H1 (cell line): ENCODE measurements around the gene LCN15.

Source experiments
- BCL11A ChIP-seq, 2 experiments: IDR thresholded peaks; one replicate each; pipeline ENCODE4 v1.6.1; 2011; ENCODE audit warnings: low read depth in 2 of 2, low read length in 2 of 2, mild to moderate bottlenecking in 2 of 2
- CBX5 ChIP-seq: fragments of 300-800, 300-1000 bp; sonication (generic); IDR thresholded peaks from 2 replicates; pipeline ENCODE4 v1.7.1; 2016; ENCODE audit warnings: antibody characterized with exemption, low read length, low read depth
- CHD2 ChIP-seq: IDR thresholded peaks from 2 replicates; pipeline ENCODE4 v1.6.1; 2012; ENCODE audit warnings: low read length, improper control_type of control experiment
- CTCF ChIP-seq, 3 experiments: IDR thresholded peaks; 1 replicate in 2 of 3; 2 replicates in 1 of 3; pipeline versions ENCODE4 v1.5.1 to v1.6.1; 2011; ENCODE audit warnings: low read length in 3 of 3, mild to moderate bottlenecking in 3 of 3, inconsistent platforms in 2 of 3, low read depth in 1 of 3, moderate library complexity in 1 of 3; ENCODE audit not compliant: insufficient read depth in 1 of 3; ENCODE audit errors: control extremely low read depth in 1 of 3
- POLR2AphosphoS5 ChIP-seq: IDR thresholded peaks from 2 replicates; pipeline ENCODE4 v1.6.1; 2011; ENCODE audit warnings: low read depth, low read length
- RAD21 ChIP-seq, 2 experiments: IDR thresholded peaks in 1 of 2; conservative IDR thresholded peaks in 1 of 2; 2 replicates each; pipeline ENCODE4 v1.6.1; 2011; ENCODE audit warnings: low read depth in 2 of 2, low read length in 2 of 2, improper control_type of control experiment in 1 of 2, inconsistent platforms in 1 of 2, mild to moderate bottlenecking in 1 of 2, moderate library complexity in 1 of 2
- RFX5 ChIP-seq: IDR thresholded peaks from 2 replicates; pipeline ENCODE4 v1.6.1; 2011; ENCODE audit warnings: low read depth, low read length, improper control_type of control experiment, borderline replicate concordance
- RNF2 ChIP-seq: fragments of 200-900, 300-1000 bp; sonication (generic); IDR thresholded peaks from 2 replicates; pipeline ENCODE4 v1.7.1; 2016; ENCODE audit warnings: borderline replicate concordance, low read depth, mild to moderate bottlenecking, antibody characterized with exemption, low read length; ENCODE audit not compliant: poor library complexity, severe bottlenecking; ENCODE audit errors: missing control alignments

DNA sequence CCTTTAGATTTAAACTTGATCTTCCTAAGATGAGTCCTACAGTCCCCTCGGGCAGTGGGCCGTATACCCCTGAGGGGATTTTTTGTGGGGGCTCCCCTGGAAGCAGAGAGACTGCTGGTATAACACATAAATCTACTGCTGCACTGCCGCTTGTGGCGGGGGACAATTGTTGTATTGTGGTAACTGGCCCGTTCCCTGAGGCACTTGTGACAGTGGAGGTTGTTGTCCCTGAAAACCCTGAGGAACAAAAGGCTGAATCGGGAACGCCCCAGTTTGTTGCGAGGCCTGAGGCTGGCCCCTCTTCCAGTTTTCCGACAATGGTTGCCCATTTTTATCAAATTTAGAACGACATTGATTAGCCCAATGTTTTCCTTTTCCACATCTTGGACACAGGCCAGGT, 22.1 kb upstream of the LCN15 start:
- no peak for TF ChIP-seq POLR2AphosphoS5
- TF ChIP-seq RFX5 = no peak
- no peak for TF ChIP-seq CHD2
- TF ChIP-seq BCL11A (IDR thresholded peaks at IDR 0.05; ENCODE audit: low read depth in 2 of 2, low read length in 2 of 2) = no peak
- TF ChIP-seq RAD21 (IDR thresholded peaks at IDR 0.05 in 1 of 2, conservative IDR thresholded peaks at IDR 0.05 in 1 of 2; ENCODE audit: low read depth in 2 of 2, low read length in 2 of 2) = no peak
- no peak for TF ChIP-seq CTCF (IDR thresholded peaks at IDR 0.05; ENCODE audit: control extremely low read depth in 1 of 3, insufficient read depth in 1 of 3, low read depth in 1 of 3, low read length in 3 of 3)
- no peak for TF ChIP-seq RNF2
- TF ChIP-seq CBX5 = no peak
